HG03457 (cell line): ENCODE results near the gene ETV6.

Source experiments
- ATAC-seq: cut with Tn5 transposase; IDR thresholded peaks from one replicate; pipeline ENCODE4 v1.9.1; 2021; ENCODE audit warnings: moderate number of reproducible peaks; ENCODE audit not compliant: unreplicated experiment

ETV6 gene

DNA sequence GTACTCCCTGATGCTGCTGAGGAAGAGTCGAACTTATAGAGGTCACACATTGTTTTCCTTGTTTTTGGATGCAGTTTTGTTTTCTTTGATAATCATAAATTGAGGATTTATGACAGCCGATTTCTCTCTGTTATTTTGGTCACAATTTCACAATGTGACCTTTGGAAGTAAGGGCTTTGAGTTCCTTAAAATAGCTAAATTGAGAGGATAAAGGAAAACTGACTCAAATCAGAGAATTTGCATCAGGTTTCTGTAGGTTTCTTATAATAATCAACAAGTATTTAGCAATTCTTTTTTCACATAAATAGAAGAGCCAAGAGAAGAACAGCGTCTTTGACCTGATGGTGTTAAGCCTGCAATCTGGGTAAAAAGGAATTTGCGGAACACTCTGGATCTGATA, 66.1 kb downstream of the ETV6 start:
- ATAC-seq, result no peak

GRCh38 chr12:11716794-11717518, 67.5 kb downstream of the ETV6 start:
- ATAC-seq, result no peak

GRCh38 chr12:11717519-11717961, 68.1 kb downstream of the ETV6 start:
- no peak for ATAC-seq

DNA sequence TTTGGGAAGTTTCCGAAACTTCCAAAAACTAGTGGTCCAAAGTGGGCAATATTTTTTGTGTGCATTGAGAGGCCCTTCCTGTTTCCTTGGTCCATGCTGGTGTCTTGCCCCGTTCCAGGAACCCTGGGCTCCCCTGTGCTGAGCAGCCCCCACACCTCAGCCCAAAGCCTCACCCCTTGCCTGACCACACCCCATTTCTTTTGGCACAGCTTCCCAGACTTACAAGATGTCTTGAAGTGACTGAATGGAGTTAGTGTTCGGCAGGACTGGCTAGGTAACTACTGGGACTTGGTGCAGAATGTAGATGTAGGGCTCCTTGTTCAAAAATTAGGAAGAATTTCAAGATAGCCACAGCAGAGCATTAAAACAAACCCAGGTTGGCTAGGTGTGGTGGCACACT, 68.6 kb downstream of the ETV6 start:
- ATAC-seq, result no peak

DNA sequence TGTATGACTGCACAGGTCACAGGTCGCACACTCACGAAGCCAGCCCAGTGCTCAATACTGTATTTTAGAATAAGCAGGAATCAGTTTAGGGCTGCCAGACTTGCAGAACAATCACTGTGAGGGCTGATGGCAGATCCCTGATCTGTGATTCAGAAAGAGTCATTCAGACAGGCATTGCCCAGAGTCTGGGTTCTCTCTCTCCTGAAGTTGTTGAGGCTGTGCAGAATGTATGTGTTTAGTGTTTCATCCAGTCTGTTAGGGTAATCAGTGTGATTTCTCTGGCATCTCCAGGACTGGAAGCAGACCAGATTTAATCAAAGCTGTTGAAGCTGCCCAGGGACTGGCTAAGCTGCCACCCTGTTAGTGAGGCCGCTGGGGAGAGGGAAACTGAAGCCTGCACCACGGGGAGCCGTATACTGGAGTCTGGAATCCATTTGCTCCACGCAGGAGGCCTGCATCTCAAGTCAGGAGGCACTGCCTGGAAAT, 69.3 kb downstream of the ETV6 start:
- ATAC-seq, result no peak

GRCh38 chr12:11719678-11720099, 70.2 kb downstream of the ETV6 start:
- no peak for ATAC-seq

DNA sequence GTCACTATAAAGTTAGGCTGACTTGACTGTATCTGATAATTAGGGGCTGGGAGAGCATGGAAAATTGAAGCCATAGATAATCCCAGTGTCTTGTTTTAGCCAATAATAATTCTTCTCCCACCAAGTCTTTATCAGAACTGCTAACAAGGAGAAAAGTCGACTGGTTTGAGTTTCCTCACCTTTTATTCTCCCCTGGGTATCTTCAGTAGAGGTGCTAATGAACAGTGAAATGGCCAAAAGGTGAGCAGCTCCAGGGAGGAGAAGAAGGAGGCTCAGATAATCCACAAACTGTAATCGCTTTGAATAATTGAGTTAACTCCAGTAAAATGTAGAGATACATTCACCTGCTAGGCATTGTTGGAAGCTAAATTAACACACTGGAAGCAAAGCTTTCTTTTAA, 72.6 kb downstream of the ETV6 start:
- no peak for ATAC-seq

DNA sequence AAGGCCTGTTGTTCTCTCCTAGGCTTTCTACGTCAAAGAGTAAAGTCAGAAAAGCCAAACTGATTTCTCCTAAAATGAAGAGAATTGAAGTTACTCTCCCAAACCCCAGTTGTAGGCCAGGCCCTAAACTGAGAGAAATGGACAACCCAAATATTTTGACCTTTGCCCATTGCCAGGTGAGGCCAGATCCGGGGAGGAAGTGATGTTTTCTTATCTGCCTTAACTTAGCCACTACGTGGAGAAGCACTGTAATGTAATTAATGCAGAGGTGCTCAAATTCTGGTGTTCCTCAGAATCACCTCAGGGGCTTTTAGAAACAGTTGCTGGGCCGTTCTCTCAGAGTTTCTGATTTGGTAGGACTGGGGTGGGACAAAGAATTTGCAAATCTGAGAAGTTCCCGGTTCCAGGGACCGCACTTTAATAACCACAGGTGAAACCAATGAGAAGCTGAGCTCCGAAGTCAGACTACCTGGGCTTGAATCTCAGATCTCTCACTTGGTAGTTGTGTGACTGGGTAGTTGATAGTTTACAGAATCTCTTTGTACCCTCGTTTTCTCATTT, 73.2 kb downstream of the ETV6 start:
- no peak for ATAC-seq

DNA sequence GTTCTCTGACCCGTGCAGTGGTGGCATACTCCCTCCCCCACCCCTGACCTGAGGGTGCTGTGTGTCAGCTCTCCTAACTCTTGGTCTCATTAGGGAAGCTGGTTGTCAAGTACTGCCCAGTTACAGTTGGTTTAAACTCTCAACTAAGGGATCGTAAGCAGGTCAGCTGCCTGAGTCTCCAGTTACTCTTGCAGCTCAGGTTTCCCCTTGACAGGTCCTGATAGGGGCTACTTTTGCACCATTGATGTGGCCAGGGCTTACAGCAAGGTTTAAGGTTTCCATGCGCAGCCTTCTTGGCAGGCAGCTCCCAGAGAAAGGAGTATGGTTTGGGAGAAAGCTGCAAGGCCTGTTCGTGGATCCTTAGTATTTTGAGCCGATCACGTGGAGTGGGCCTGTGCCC, 74.5 kb downstream of the ETV6 start:
- ATAC-seq, result no peak

DNA sequence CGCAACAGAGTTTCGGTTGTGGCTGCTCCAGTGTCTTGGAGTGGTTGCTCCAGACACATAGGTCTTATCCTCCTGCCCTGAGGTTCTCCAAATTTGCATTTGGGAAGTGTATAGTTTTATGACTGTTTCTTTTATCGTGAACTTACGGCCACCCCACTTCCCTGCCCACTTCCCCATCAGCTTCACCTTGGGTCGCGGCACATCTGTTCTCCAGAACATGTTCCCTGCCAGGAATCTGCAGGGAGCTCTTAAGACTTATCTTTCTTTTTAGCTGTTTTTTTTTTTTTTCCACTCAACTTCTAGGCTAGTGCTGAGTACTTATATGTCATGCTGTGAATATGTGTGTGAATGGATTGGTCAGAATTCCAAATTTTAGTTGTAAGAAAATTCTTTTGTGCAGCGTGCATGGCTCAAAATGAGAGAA, 75.4 kb downstream of the ETV6 start:
- no peak for ATAC-seq

DNA sequence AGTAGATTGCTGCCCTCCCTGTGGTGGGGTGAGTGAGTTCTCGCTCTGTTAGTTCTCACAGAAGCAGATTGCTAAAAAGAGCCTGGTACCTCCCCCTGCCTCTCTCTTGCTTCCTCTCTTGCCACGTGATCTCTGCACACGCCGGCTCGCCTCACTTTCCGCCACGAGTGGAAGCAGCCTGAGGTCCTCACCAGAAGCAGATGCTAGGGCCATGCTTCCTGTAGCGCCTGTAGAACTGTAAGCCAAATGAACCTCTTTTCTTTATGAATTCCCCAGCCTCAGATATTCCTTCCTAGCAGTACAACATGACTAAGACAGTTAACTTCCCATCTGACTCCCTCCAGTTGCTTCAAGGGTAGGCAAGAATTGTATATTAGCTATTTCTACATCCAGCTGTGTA, 76.2 kb downstream of the ETV6 start:
- no peak for ATAC-seq

DNA sequence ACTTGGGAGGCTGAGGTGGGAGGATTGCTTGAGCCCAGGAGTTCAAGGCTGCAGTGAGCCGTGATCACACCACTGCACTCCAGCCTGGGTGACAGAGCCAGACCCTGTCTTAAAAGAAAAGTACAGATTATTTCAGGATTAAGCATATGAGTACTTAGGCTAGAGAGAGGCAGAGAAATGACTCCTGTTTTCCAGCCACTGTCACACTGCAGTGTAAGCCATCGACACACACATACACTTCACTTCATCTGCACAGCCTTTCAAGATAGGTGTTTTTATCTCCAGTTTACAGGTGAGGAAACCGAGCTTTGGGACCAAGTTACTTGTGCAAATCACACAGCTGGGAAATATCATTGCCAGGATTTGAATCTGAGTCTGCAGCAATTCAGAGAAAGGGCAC, 77.2 kb downstream of the ETV6 start:
- ATAC-seq, result no peak

GRCh38 chr12:11727133-11727664, 77.7 kb downstream of the ETV6 start:
- ATAC-seq, result no peak

GRCh38 chr12:11728154-11728755, 78.8 kb downstream of the ETV6 start:
- no peak for ATAC-seq

DNA sequence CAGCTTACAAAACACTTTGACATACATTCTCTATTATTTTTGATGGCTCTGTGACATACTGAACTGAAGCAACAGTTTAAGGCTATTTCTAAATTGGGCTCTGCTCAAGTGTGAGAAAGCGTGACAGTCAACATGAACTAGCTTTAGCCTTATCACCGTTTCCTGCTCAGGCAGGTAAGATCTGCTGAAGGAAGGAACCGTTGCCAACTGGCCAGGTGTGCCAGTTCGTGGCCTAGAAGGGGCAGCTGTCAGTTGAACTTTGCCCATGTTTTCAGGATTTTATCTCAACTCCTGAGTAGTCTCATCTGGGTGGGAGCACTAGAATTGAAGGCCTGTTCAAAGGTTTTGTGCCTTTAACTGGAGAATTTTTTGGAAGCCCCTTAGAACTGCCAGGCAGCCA, 79.5 kb downstream of the ETV6 start:
- no peak for ATAC-seq

- no peak for ATAC-seq
Measured at GRCh38 chr12:11729439-11730150, 80.1 kb downstream of the ETV6 start.

DNA sequence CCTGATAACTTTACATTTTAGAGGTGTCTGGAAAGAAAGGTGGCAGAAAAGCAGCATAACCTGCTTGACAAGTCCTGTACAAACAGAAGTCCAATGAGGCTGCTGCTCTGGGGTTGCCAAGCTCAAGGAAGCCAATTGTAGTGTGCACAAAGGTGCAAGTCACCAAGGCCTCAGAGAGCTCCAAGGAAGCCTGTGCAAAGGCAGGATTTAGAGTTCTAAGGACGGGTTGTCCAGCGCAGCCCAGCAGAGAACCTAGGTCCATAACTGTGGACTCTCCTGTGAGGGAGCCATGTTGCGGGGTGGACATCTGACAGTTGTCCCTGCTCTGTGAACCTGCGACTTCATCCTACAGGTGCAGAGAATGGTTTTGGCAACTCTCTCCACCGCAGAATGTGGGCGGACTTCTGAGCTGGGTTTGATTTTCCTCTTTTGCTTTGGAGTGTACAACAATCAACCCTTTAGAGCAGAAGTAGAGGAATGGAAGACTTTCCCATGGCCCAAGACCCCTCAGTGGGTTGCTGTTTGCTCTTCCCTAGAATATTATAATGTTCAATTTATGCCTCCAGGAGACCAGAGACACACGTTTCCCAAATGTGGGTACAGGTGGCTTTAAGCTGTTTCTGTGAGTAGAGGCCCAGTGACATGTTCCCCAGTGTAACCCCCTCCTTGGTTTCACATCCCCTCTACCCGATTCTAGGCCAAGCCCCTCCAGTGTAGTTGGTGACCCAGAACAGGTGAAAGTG, 81.0 kb downstream of the ETV6 start:
- ATAC-seq, result no peak

DNA sequence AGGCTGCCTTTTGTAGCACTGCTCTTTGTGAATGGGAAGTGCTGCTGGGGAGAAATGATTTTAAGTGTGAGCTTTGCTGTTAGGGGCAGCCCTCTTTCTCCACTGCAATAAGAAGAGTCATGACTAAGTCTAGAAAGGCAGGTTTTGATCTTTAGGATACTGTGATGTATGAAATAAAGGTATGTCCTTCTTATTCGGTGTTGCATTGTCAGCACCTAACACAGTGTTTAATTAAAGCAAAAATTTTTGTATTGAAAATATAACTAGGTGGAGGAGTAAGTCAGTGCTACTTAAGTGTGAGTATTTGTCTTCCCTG, 81.5 kb downstream of the ETV6 start:
- no peak for ATAC-seq

DNA sequence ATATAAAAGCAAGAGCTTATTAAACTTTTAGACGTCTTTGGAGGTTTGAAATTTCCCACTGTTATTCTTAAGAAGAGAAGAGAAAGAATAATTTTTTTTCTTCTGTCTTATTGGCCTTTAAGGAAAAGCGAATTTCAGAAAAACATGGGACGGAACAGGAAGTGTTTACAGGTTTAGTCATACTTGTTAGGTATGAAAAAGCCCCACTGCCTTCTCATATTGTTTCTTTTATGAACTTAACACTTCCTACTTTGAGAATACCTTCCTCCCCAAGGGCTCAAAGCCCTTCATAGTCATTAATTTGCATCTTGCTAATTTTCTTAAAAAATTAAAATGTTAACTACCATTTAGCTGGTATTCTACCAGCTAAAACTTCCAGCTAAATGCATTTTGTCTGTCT, 82.0 kb downstream of the ETV6 start:
- ATAC-seq, result no peak

DNA sequence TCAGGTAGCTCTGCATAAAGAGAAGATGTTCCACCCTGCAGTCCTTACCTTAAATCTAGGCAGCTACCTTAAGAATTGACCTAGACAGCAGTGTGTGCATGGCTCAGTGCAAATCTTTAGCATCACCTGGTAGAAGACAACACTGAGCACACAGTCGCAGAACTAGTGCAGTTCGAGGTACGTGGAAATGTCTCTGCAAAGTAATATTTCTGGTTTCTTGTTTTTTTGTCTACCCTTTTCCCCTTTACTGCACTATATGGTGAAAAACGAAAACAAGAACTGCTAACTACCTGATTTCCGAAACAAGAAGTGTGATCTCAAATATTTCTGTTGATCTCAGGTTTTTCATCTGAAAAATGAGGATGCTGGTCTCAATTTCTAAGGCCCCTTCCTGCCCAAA, 82.5 kb downstream of the ETV6 start:
- ATAC-seq, result no peak

DNA sequence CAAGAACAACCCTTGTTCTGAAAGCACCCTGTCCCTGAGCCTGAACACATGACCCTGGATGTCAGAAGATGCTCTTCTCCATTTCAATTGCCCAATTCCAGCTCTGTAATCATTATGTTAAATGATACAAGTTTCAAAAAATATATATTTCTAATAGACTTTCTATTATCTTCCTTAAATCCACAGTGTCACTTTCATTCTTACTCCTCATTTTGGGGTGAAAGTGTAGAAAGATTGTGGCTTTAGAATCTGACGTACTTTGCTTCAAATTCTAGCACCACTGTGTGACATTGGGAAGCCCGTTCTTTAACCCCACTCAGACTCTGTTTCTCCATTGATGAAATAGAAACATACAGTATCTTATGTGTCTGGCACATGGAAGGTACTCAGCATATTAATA, 83.2 kb downstream of the ETV6 start:
- no peak for ATAC-seq
